Astrocyte of the spinal cord (primary cell): Measurements from ENCODE around the gene PERM1.
A peak's percentile ranks its signal among the peaks of the same experiment; 100 is the strongest.

Experiments
- DNase-seq: peaks from one replicate; pipeline ENCODE4 v3.0.0; 2011; ENCODE audit warnings: low read depth, low spot score
- H3K4me3 ChIP-seq: 2 replicates; pipeline ENCODE4 v1.5.1; 2011; ENCODE audit warnings: low read depth, mild to moderate bottlenecking, low read length, moderate library complexity
- CTCF ChIP-seq: IDR thresholded peaks from 2 replicates; pipeline ENCODE4 v1.5.1; 2012; ENCODE audit warnings: low read depth, mild to moderate bottlenecking, low read length, inconsistent platforms
- in situ Hi-C: cut with HindIII; loops from 2 replicates; pipeline ENCODE4 v1.10.0; 2017; ENCODE audit warnings: low sequenced_read_pairs

Gene PERM1

GRCh38 chr1:1001057-1001783, 19.3 kb upstream of the PERM1 start:
- no peak for DNase-seq
- no peak for TF ChIP-seq CTCF
- H3K4me3 ChIP-seq: peak overlapping the region; percentile 32
- in situ Hi-C loops: no loop called here

GRCh38 chr1:1000357-1001056, 18.6 kb upstream of the PERM1 start:
- DNase-seq: peak; percentile 80
- in situ Hi-C loops: no loop called here
- peak overlapping the region; percentile 51 for H3K4me3 ChIP-seq
- TF ChIP-seq CTCF: no peak

- H3K4me3 ChIP-seq: peak within 1 kb of the TSS; percentile 51
- in situ Hi-C loops: no loop called here
- DNase-seq: peak; percentile 88
- no peak for TF ChIP-seq CTCF
These were observed 17.9 kb upstream of the PERM1 start, which contains the start of gene HES4 for GRCh38 chr1:999725-1000356. TSS of gene HES4 (minus strand) at chr1:1000097. CDS start at chr1:999973, 124 bp downstream.

DNA sequence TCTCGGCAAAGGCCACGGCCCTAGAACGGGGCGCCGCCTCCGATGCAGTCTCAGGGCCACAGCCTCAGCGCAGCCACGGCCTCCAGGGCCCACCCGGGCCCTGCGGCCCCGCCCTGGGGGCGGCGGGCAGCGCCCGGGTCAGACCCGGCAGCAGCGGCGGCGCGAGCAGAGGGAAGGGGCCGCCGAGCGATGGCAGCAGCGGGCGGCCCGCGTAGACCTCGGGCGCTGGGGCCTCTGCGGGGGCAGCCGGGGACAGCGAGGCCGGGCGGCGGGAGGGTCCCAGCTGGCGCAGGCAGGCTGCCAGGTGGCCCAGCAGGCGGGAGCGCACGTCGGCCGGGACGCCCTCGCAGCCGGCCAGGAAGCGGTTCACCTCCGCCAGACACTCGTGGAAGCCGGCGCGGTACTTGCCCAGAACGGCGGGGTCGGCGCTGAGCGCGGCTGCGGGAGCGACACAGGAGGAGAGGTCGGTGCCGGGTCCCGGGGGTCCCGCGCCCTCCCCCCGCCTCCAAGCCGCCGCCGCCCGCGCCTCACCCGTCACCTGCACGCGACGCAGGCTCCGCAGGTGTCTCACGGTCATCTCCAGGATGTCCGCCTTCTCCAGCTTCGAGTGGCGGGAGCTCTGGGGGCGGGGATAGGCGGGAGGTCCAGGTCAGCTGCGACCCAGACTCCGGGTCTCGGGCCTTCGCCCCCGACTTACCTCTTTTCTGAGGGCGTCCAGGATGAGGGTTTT, 17.3 kb upstream of the PERM1 start:
- no peak for TF ChIP-seq CTCF
- in situ Hi-C loops: no loop called here
- H3K4me3 ChIP-seq: peak overlapping the region; percentile 41
- no peak for DNase-seq

DNA sequence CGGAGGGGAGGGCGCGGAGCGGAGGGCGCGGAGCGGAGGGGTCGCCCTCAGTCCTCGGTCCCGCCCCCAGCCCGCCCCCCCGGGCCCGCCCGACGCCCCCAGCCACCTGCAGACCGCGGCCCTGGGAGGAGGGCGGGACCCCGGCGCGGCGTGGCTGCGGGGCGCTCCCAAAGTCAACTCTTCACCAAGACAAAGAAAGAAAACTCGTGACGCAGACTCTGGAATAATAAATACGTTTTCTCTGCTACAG, 16.8 kb upstream of the PERM1 start:
- in situ Hi-C loops: no loop called here
- no peak for TF ChIP-seq CTCF
- peak overlapping the region; percentile 21 for H3K4me3 ChIP-seq
- peak; percentile 38 for DNase-seq

DNA sequence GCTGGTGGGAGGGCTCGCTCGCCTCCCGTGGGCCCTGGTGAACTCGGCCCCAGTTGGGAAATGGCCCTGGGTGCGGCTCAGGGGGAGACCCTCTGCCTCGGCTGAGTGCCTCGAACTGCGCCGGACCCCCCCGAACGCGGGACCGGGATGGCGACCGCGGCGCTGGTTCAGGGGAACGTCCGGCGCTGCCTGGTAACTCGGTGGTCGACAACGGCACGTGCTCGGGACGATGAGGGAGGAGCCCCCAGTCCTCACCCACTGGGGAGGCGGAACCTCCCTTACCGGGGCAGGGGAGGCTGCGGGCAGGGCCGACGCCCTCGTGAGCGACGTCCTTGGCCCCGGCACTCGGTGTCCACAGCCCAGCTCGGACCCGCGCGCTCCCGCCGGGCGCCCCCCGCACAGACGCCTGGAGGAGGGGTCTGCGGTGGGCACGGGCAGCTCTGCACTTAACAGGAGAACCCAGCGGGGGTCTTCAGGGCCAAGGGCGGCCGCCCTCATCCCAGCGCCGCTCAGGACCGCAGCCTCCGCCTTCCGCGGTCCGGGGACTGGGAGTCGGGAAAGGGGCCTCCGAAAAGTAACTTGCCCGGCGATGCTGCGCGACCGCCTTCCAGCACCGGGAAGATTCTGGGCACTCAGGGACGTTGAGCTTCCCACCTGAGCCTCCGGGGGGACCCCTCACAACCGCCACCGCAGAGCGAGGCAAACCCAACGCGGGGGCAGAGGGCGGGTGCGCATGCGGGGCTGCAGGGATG, 16.3 kb upstream of the PERM1 start:
- no peak for TF ChIP-seq CTCF
- no peak overlapping the region for H3K4me3 ChIP-seq
- no peak for DNase-seq
- in situ Hi-C loops: no loop called here
